GM12878 (cell line): ENCODE measurements around the gene CAMK2A. TPM values are rescaled to one million over a fixed set of nuclear protein-coding genes. Genes with fewer than 3 reads are reported as not detected.

Experiments used
- ATAC-seq: fragments of 200-7000 bp; cut with Tn5 transposase; 3 replicates; pipeline ENCODE4 v1.9.1; 2020; ENCODE audit warnings: mild to moderate bottlenecking, moderate library complexity
- BruUV-seq: library from RNA; stranded (reverse); fragments of 400-500 nt; replicated peaks from 2 replicates; lab custom pipeline; 2021; lab: Mats Ljungman, UMichigan
- CTCF ChIA-PET: fragments of 300-600 bp; sonication (Branson Sonifier 250); formaldehyde crosslinking; extraction: SDS; loops from one replicate; lab custom pipeline; 2021; ENCODE audit warnings: inconsistent platforms; lab: Yijun Ruan, JAX
- POLR2A ChIA-PET: fragments of 350-600 bp; formaldehyde crosslinking; extraction: SDS; loops from one replicate; lab custom pipeline; 2021; ENCODE audit warnings: inconsistent platforms; lab: Charles Lee
- RAD21 ChIA-PET: fragments of 300-600 bp; sonication (Branson Sonifier 250); formaldehyde crosslinking; loops from one replicate; lab custom pipeline; 2023; ENCODE audit warnings: antibody characterized with exemption; ENCODE audit not compliant: unreplicated experiment; lab: Charles Lee
- SMC1A ChIA-PET: fragments of 300-600 bp; sonication (Branson Sonifier 250); formaldehyde crosslinking; loops from one replicate; lab custom pipeline; 2023; ENCODE audit not compliant: unreplicated experiment, uncharacterized antibody; lab: Charles Lee
- DNase-seq: peaks from one replicate; pipeline ENCODE4 v3.0.0-alpha.2; 2011; ENCODE audit warnings: low read depth, low spot score
- FAIRE-seq: peaks from 3 replicates; lab custom pipeline; 2011; peaks lifted over from hg19 to GRCh38; lab: Jason Lieb, UNC
- H2AFZ ChIP-seq: 2 replicates; pipeline ENCODE4 v1.6.0; 2011; ENCODE audit warnings: low read depth, low read length, control low read depth; ENCODE audit not compliant: control insufficient read depth
- H3K27ac ChIP-seq: 2 replicates; pipeline ENCODE4 v1.5.1; 2011; ENCODE audit warnings: control low read depth; ENCODE audit not compliant: control insufficient read depth, insufficient read depth
- H3K27me3 ChIP-seq, 2 experiments: replicated peaks in 1 of 2; 2 replicates each; pipeline versions ENCODE4 v1.6.0 to v1.6.1; 2011; ENCODE audit warnings: low read length in 1 of 2; ENCODE audit not compliant: control insufficient read depth in 2 of 2, insufficient read depth in 2 of 2
- H3K36me3 ChIP-seq, 2 experiments: 2 replicates each; pipeline ENCODE4 v1.5.1; 2011; ENCODE audit warnings: low read length in 1 of 2; ENCODE audit not compliant: control insufficient read depth in 2 of 2, insufficient read depth in 2 of 2
- H3K4me1 ChIP-seq: 2 replicates; pipeline ENCODE4 v1.6.1; 2011; ENCODE audit warnings: mild to moderate bottlenecking, low read length, moderate library complexity, mixed read lengths; ENCODE audit not compliant: control insufficient read depth, insufficient read depth
- H3K4me2 ChIP-seq: 2 replicates; pipeline ENCODE4 v1.6.0; 2011; ENCODE audit warnings: control low read depth; ENCODE audit not compliant: control insufficient read depth, insufficient read depth
- H3K4me3 ChIP-seq: fragments of 200-600 bp; sonication (generic); 2 replicates; pipeline ENCODE4 v1.5.1; 2016
- H3K79me2 ChIP-seq: 2 replicates; pipeline ENCODE4 v1.6.0; 2011; ENCODE audit warnings: low read length; ENCODE audit not compliant: control insufficient read depth, insufficient read depth
- H3K9ac ChIP-seq: 2 replicates; pipeline ENCODE4 v1.8.0; 2011; ENCODE audit warnings: low read length, control low read depth, mixed read lengths; ENCODE audit not compliant: control insufficient read depth, insufficient read depth
- H3K9me3 ChIP-seq: replicated peaks from 3 replicates; pipeline ENCODE4 v1.5.1; 2011; ENCODE audit warnings: mild to moderate bottlenecking, low read length; ENCODE audit not compliant: control insufficient read depth, insufficient read depth
- H4K20me1 ChIP-seq: 2 replicates; pipeline ENCODE4 v1.6.0; 2011; ENCODE audit not compliant: control insufficient read depth, insufficient read depth
- BCLAF1 ChIP-seq: fragments of 450-650 bp; IDR thresholded peaks from 2 replicates; pipeline ENCODE4 v1.6.1; 2017; ENCODE audit warnings: antibody characterized with exemption, mild to moderate bottlenecking, moderate library complexity
- CBX5 ChIP-seq: sonication (generic); IDR thresholded peaks from 2 replicates; pipeline ENCODE4 v1.6.1; 2016; ENCODE audit warnings: low read depth, moderate library complexity, mild to moderate bottlenecking, inconsistent platforms
- CHD1 ChIP-seq: IDR thresholded peaks from 2 replicates; pipeline ENCODE4 v1.6.1; 2012; ENCODE audit warnings: low read depth, low read length, improper control_type of control experiment
- EED ChIP-seq: sonication (generic); IDR thresholded peaks from 2 replicates; pipeline ENCODE4 v1.6.1; 2016; ENCODE audit warnings: antibody characterized with exemption, low read depth
- EZH2 ChIP-seq: IDR thresholded peaks from 2 replicates; pipeline ENCODE4 v1.6.1; 2012; ENCODE audit warnings: low read depth, mild to moderate bottlenecking, control low read depth, inconsistent platforms, low read length, borderline replicate concordance; ENCODE audit not compliant: control insufficient read depth
- IRF3 ChIP-seq: fragments of 450-650 bp; IDR thresholded peaks from 2 replicates; pipeline ENCODE4 v1.6.1; 2014; ENCODE audit warnings: mild to moderate bottlenecking
- MAX ChIP-seq: IDR thresholded peaks from 2 replicates; pipeline ENCODE4 v1.6.1; 2012; ENCODE audit warnings: low read depth, low read length, improper control_type of control experiment
- NKRF ChIP-seq: fragments of 450-650 bp; conservative IDR thresholded peaks from 2 replicates; pipeline ENCODE4 v1.6.1; 2017; ENCODE audit warnings: mild to moderate bottlenecking, moderate library complexity
- RBBP5 ChIP-seq: fragments of 200-600 bp; sonication (generic); conservative IDR thresholded peaks from 2 replicates; pipeline ENCODE4 v1.6.1; 2016
- SPI1 ChIP-seq: IDR thresholded peaks from 2 replicates; pipeline ENCODE4 v1.6.1; 2011; ENCODE audit warnings: low read depth, mild to moderate bottlenecking, low read length, moderate library complexity, borderline replicate concordance; ENCODE audit not compliant: insufficient read depth
- SREBF1 ChIP-seq: IDR thresholded peaks from 2 replicates; pipeline ENCODE4 v1.6.1; 2012; ENCODE audit warnings: mild to moderate bottlenecking, low read length
- STAT1 ChIP-seq: fragments of 450-650 bp; conservative IDR thresholded peaks from 2 replicates; pipeline ENCODE4 v1.6.1; 2014; ENCODE audit warnings: antibody characterized with exemption, mild to moderate bottlenecking
- ZNF384 ChIP-seq: IDR thresholded peaks from 2 replicates; pipeline ENCODE4 v1.6.1; 2012; ENCODE audit warnings: low read depth, mild to moderate bottlenecking, low read length, improper control_type of control experiment, borderline replicate concordance
- ZSCAN29 ChIP-seq: fragments of 450-650 bp; IDR thresholded peaks from 2 replicates; pipeline ENCODE4 v1.6.1; 2017; ENCODE audit warnings: mild to moderate bottlenecking, moderate library complexity
- WGBS: methylation state at CpG from one replicate; pipeline ENCODE4 v1.1.6; 2016; ENCODE audit warnings: low lambda C conversion rate; ENCODE audit not compliant: insufficient replicate concordance, insufficient coverage; ENCODE audit errors: missing lambda C conversion rate; 5-methylcytosine and 5-hydroxymethylcytosine counted together
- in situ Hi-C: fragments of 300-500 bp; cut with MboI; formaldehyde crosslinking; loops from 9 replicates; pipeline ENCODE4 v1.14.3; 2018; ENCODE audit warnings: mixed read lengths
- intact Hi-C: fragments of 100-400 bp; cut with micrococcal nuclease; formaldehyde crosslinking; loops from one replicate; pipeline ENCODE4 v1.14.2; 2022; ENCODE audit not compliant: unreplicated experiment
- polyA plus RNA-seq, 11 experiments: library from polyadenylated mRNA; depleted of rRNA in 4 of 11; unstranded in 6 of 11; stranded (reverse) in 5 of 11; fragments of >200 nt; fragmentation: Nextera tagmentation in 4 of 11; fragmentation: Illumina TruSeq in 1 of 11; extraction: Ambion mirVana in 4 of 11; extraction: Trizol in 1 of 11; gene quantifications; 1 replicate in 1 of 11; 2 replicates in 10 of 11; pipeline versions ENCODE4 v1.2.1 to v1.2.3, GENCODE V29; 2011 to 2016; ENCODE audit warnings: inconsistent platforms in 2 of 11, missing spikeins in 2 of 11, low read depth in 1 of 11
- total RNA-seq, 4 experiments: library from RNA; depleted of rRNA in 3 of 4; stranded (reverse); fragments of >200 nt in 3 of 4; fragmentation: Illumina TruSeq in 1 of 4; extraction: Trizol in 1 of 4; gene quantifications; 2 replicates each; pipeline versions ENCODE4 v1.2.1 to v1.2.3, GENCODE V29; 2013 to 2021

Gene CAMK2A
- total and polyA plus RNA-seq, 10 of the 15 experiments (the other 5 are each of a cell fraction or from before 2014, with no cell fraction given), result 0.11 TPM; not detected in 9

- Histone ChIP-seq H3K4me3 (no peak overlapping the region), H3K79me2 (no peaks in the 10 kb centered on the region), H3K9me3 (no peaks in the 10 kb centered on the region), H3K4me2 (no peak overlapping the region), H3K36me3 (no peaks in the 10 kb centered on the region), H3K4me1 (no peaks in the 10 kb centered on the region), H3K27ac (no peak overlapping the region), H2AFZ (no peak overlapping the region), H3K27me3 (peaks cover 0 to 4% of the 10 kb centered on the region in 2 experiments; a peak in 3 of 4 replicates), H4K20me1 (no peaks in the 10 kb centered on the region), H3K9ac (no peak overlapping the region)
- ChIA-PET SMC1A (interaction anchor here (0.6 to 1.5 kb wide), 3 partner anchors 10 to 62 kb away, joined by 3 read pairs; no protein-coding TSS in a partner anchor), RAD21 (no interaction called here), POLR2A (interaction anchor here (0.6 kb wide), 1 partner anchor 35 kb away, joined by 5 read pairs; no protein-coding TSS in a partner anchor), CTCF (no interaction called here)
- in situ Hi-C loops (no loop called here), intact Hi-C loops (no loop called here)
- TF ChIP-seq BCLAF1 (no peak), NKRF (no peak), CBX5 (no peak), CHD1 (no peak), EZH2 (no peak), STAT1 (no peak), RBBP5 (no peak), IRF3 (no peak), SPI1 (no peak), ZSCAN29 (no peak), ZNF384 (no peak), EED (no peak), SREBF1 (no peak), MAX (no peak)
- no TSS peak for BruUV-seq
- 6% methylated on average over 5 of the region's 5 CpGs for WGBS
- DNase-seq (no peak), ATAC-seq (no peak), FAIRE-seq (no peak)
Measured at GRCh38 chr5:150310246-150310645, 20.7 kb upstream of the CAMK2A start.
